GF-D8 (cell line): ENCODE results near the gene EYA2.

Experiments
- DNase-seq: peaks from one replicate; lab custom pipeline; 2025; lab: John Stamatoyannopoulos, UW

Gene EYA2

GRCh38 chr20:47066484-47067270 is 172.0 kb downstream of the EYA2 start:
- no peak for DNase-seq

DNA sequence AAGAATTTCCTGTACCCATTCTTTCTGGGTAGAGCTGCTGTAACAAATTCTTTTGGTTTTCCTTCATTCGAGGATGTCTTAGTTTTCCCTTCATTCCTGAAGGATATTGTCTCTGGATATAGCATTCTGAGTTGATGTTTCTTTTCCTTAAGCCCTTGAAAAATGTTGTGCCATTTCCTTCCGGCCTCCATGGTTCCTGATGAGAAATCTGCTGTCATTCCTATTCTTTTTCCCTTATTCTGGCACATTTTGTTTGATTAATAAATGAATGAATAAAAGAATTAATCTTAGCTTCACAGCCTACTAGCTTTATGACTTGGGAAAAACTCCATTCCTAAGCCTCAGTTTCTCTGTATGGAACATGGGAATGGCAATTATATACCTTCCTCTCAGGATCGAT is 173.1 kb downstream of the EYA2 start:
- DNase-seq = no peak

- no peak for DNase-seq
Observed at GRCh38 chr20:47070176-47070575, 175.5 kb downstream of the EYA2 start.

GRCh38 chr20:47071646-47072185 is 177.1 kb downstream of the EYA2 start:
- DNase-seq = no peak

- no peak for DNase-seq
Observed at GRCh38 chr20:47073766-47074475, 179.3 kb downstream of the EYA2 start.

DNA sequence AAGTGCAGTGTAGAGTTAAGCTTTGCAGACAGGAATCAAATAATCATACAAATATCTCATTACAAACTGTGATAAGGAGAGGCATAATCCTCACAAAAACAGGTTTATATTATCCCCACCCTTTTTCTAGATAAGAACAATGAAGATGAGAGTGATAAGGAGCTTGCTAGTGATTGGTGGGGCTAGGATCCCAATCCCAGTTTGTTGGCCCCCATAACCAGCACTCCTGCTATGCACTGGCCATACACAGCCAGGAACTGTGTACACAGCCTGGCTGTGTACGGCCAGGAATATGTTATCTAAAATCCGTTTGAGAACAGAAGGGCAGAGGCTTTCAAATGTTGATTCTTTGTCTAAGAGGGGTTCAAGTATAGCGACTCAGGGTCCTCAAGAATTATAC is 180.6 kb downstream of the EYA2 start:
- no peak for DNase-seq

DNA sequence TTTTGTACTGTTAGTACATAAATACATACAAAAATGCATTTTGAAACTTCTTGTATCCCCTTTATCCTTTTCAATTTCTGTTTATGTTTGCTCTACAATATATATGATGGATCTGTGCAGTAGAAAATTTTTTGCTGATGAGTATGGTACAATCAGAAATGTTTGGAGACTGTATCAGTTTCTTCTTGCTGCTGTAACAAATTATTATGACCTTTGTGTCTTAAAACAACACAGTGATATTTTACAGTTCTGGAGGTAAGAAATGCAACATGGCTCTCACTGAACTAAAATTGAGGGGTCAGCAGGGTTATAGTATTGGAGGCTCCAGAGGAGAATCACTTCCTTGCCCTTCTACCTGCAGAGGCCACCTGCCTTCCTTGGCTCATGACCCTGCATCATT is 184.4 kb downstream of the EYA2 start:
- no peak for DNase-seq

- no peak for DNase-seq
Observed at GRCh38 chr20:47080365-47080764, 185.7 kb downstream of the EYA2 start.

GRCh38 chr20:47086316-47086715 is 191.7 kb downstream of the EYA2 start:
- no peak for DNase-seq

DNA sequence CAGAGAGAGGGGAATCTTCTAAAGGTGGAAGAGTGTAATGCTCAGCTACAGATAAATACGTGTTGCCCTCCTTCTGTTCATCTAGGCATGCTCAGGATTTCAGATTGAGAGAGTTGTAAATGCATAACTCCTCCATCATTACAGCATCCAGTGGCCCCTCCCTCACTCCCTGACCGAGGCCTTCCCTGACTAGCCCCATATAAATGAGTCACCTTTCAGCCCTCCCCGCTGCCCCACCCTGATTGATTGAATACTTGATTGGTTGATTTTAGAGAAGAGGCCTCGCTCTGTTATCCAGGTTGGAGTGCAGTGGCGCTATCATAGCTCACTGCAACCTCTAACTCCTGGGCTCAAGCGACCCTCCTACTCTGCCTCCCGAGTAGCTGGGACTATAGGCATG is 193.7 kb downstream of the EYA2 start:
- no peak for DNase-seq

DNA sequence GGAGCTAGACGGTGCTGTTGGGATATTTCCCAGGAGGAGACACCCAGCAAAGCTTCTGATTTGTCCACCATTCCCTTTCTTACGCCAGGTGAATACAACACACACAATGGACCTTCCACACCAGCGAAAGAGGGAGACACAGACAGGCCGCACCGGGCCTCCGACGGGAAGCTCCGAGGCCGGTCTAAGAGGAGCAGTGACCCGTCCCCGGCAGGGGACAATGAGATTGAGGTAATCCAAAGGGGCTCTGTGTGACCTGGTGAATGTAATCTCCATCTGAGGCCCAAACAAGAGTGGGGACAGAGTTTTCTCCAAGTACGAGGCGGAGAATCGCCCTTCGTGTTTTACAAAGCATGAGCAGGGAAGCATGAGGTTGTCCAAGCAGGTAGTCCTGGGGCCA is 194.5 kb downstream of the EYA2 start:
- no peak for DNase-seq

DNA sequence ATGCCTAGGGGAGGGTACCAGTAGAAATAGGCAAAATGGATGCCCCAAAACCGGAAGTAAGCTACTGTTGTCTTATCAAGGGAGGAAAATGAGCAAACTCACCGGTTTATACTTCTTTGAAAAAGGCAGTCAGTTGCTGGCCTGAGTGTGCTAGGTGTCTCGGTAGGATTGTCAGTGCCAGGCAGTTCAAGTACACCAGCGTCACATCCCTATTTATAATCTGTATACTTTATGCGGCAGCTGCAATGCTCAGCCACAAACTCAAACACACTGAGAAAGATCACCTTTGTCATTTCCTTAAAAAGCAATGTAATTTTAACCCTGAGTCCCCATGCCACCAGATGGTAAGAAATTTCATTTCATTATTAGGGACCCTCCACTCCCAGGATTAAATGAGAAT is 196.2 kb downstream of the EYA2 start:
- DNase-seq = no peak

DNA sequence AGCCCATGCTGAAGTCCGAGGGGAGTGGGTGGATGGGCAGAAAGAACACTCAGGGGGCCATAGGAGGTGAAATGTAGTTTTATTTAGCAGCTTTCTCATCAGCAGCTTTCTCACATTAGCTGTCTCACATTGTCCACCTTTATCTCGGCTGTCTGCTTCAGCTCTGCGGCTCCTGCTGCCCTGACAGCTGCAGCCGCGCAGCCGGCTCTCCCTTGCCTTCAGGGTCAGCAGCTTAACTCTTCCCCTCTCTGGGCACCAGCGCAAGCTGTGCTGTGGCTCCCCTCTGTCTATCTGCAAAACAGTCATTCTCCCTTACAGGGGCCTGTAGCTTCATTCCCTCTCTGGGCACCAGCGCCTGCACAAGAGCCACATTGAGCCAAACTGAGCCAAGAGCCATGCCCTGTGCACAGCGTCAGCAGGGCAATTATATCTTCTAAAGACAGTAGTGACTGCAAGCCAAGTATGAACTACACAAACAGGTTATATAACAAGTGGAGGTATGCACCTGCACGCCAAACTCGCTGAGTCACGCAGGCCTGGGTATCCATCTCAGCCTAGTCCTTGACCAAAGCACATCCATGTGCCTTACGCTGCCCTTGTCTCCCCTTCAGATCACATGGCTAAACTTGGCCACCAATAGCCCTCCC is 198.8 kb downstream of the EYA2 start:
- DNase-seq = no peak

DNA sequence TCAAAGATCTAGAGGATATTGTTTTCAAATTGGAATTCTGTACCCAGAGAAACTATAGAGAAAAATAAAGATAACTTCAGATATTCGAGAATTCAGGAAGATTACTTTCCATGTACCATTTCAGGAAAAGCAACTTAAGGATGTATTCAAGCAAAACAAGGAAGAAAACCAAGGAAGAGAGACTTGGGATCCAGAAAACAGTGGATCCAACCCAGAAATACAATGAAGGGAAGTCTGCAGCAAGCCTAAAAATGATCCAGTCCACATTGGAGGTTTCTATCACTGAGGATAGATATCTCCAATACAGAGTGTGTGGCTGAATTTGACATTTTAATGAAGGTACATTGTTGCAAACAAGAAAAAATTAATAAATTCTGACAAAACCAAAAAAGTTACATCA is 201.0 kb downstream of the EYA2 start:
- no peak for DNase-seq

GRCh38 chr20:47097691-47098622 is 203.3 kb downstream of the EYA2 start:
- DNase-seq = no peak

DNA sequence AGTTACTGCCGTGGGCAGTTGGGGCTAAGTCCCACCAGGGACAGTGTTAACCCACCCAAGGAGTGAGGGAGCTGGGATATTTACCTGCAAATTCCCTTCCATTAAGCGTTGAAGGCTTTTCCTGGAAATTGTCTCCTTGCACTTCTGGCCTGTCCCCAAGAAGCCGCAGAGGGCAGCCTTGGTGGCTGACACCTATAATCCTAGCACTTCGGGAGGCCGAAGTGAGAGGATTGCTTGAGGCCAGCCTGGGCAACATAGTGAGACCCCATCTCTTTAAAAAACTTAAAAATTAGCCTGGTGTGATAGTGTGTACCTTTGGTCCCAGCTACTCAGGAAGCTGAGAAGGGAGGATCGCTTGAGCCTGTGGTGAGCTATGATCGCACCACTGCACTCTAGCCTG is 204.4 kb downstream of the EYA2 start:
- DNase-seq = no peak

GRCh38 chr20:47099825-47100441 is 205.3 kb downstream of the EYA2 start:
- DNase-seq = no peak

DNA sequence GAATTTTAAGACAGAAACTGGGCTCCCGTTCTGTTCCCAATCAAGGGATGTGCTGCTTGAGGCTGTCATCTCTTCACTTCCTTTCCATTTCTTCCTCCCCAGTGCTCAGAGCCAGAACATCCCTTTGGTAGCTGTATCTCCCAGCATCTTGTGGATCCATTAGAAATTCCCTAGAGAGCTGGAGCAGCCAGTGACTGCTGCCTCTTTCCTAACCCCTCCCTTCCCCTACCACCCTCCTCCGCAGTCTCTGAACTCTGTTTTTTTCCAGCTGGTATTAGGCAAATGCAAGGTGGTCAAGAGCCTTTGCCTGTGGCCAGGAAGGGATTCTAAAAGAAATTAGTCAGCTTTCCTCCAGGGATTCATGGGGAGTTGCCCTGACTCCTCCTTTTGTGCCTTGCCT is 208.0 kb downstream of the EYA2 start:
- DNase-seq = no peak

- no peak for DNase-seq
Observed at GRCh38 chr20:47106786-47107185, 212.1 kb downstream of the EYA2 start.

GRCh38 chr20:47108994-47109393 is 214.4 kb downstream of the EYA2 start:
- DNase-seq = no peak

DNA sequence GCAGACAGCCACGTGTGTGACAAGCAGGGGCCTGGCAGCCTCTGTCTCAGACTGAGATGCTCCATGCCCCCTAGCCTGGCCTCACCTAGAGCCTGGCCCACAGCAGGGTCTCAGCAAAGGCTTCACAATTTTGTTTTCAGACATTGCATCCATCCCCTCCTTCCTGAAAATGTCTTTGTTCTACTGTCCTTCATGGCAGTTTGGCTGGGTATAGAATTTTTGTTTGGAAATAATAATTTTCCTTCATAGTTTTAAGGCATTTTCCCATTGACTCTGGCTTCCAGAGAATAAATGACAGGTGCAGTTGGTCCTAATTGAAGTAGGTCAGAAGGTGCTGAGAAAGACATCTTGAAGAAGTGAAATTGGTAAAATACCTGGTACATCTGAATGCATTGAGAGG is 216.2 kb downstream of the EYA2 start:
- DNase-seq = no peak
